Cardiac fibroblast (primary cell): ENCODE data around the gene ENOX1.

Experiments
- DNase-seq, 2 donors: peaks; one replicate each; pipeline versions ENCODE4 v3.0.0 to v3.0.0-alpha.2; 2010; ENCODE audit warnings: low read depth in 2 of 2
- H3K4me3 ChIP-seq, 2 donors: replicated peaks in 1 of 2; 1 replicate in 1 of 2; 2 replicates in 1 of 2; pipeline ENCODE4 v1.5.1; 2011; ENCODE audit warnings: low read depth in 2 of 2, low read length in 2 of 2, mild to moderate bottlenecking in 2 of 2, moderate library complexity in 1 of 2
- TF ChIP-seq, protein P1 (sequence below): IDR thresholded peaks from one replicate; pipeline ENCODE4 v1.5.1; 2011; ENCODE audit warnings: low read depth, mild to moderate bottlenecking, low read length, inconsistent platforms

ENOX1 gene

GRCh38 chr13:43698758-43699157, 88.0 kb downstream of the ENOX1 start:
- TF ChIP-seq, protein P1, sequence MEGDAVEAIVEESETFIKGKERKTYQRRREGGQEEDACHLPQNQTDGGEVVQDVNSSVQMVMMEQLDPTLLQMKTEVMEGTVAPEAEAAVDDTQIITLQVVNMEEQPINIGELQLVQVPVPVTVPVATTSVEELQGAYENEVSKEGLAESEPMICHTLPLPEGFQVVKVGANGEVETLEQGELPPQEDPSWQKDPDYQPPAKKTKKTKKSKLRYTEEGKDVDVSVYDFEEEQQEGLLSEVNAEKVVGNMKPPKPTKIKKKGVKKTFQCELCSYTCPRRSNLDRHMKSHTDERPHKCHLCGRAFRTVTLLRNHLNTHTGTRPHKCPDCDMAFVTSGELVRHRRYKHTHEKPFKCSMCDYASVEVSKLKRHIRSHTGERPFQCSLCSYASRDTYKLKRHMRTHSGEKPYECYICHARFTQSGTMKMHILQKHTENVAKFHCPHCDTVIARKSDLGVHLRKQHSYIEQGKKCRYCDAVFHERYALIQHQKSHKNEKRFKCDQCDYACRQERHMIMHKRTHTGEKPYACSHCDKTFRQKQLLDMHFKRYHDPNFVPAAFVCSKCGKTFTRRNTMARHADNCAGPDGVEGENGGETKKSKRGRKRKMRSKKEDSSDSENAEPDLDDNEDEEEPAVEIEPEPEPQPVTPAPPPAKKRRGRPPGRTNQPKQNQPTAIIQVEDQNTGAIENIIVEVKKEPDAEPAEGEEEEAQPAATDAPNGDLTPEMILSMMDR, result no peak
- DNase-seq, result peak; percentile 63 to 69
- no peak overlapping the region for H3K4me3 ChIP-seq

- TF ChIP-seq, protein P1, result no peak
- H3K4me3 ChIP-seq, result no peak overlapping the region
- no peak for DNase-seq
Observed at GRCh38 chr13:43698009-43698408, 88.8 kb downstream of the ENOX1 start.

- H3K4me3 ChIP-seq, result no peak overlapping the region
- no peak for DNase-seq
- TF ChIP-seq, protein P1, result no peak
Observed at GRCh38 chr13:43697323-43697722, 89.4 kb downstream of the ENOX1 start.

DNA sequence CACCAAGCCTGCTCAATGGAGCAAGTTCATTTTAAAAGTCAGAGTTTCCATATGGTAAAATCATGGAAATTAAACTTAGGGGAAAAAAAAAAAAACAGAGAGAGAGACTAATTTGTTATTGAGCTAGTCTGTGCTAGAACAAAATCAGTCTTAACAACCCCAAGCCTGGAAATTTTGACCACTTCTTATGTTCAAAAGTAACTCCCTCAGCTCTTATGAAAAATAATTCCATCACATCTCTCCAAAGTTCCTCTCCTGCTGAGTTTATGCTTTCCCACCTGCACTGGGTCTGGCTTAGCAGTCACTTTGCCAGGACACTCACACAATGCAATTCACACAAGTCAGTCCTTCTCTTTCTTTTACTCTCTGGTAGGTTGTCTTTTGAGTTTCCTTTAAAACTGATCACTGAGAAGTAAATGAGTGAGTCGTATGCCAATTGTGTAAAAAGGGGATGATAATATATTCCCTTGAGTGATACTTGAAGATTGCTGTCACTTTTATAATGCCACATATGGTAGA, 92.6 kb downstream of the ENOX1 start:
- no peak for DNase-seq
- H3K4me3 ChIP-seq, result no peak overlapping the region
- TF ChIP-seq, protein P1, result no peak

- TF ChIP-seq, protein P1, result no peak
- DNase-seq, result no peak
- H3K4me3 ChIP-seq, result no peak overlapping the region
Observed at GRCh38 chr13:43693639-43694038, 93.1 kb downstream of the ENOX1 start.

- TF ChIP-seq, protein P1, result no peak
- DNase-seq, result peak in 1 of 2 donors; percentile 4
- H3K4me3 ChIP-seq, result no peak overlapping the region
Observed at GRCh38 chr13:43688227-43688907, 98.4 kb downstream of the ENOX1 start.
